ENCODE data around the gene S100A1.
"Not testable (repeated sequence)": the region's sequence is repeated elsewhere in the genome, so short reads cannot be mapped to it uniquely, and the experiment has no call there.

The S100A1 gene

DNA sequence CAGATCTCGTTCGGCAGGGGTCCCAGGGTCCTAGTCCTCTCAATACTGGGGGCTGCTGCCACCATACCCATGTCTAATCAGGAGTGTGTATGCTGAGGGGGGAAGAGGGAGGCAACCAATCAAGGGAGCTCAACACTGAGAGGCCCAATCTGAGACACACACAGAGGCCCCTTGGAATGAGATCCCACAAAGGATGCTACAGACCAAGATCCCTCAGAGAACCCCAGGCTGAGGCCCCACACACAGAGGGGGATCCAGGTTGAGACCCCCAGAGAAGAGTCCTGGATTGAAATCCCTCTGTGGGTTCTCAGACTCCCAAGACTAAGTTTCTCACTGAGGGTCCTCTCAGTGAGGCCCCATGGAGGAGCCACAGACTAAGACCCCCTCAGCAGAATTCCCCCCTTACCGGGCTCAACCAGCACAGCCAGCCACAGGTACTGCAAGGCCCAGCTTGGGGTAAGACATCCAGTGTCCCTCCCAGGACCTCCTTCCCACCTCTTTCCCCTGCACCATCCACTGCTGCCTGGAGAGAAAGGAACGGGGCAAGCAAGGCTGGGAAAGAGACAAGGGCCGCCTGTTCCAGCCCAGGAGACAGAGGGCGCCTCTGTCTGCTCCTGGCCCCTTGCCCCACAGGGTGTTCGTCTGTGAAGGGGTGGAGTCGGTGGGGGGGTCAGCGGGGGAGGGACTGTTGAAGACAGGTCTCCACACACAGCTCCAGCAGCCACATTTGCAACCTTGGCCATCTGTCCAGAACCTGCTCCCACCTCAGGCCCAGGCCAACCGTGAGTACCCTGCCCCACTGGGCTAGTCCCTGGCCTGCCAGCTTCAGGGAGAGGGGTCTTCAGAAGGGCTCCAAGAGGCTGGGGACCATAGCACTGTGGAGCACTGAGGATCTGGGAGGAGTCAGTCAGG lies at the start of gene S100A1:
Gene S100A1, plus strand, starts transcription at position 720 of the 912 bp plus-strand sequence. CDS start 2,088 bp downstream, outside the sequence.
- no peak for DNase-seq

DNA sequence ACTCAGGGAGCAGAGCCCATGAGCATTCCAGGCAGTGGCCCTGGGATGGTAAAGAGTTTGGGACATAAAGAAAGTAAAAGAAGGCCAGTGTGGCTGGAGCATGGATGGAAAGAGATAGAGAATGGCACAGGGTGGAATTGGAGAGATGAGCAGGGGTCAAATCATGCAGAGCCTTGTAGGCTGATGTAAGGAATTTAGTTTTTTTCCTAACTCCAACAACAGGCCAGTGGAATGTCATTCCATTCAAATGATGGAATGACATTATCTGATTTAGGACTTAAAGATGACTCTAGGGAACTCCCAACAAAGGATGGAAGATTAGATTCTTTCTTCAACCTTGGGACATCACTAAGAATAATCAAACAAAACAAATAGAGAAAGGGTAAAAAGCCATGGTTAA lies 49.7 kb upstream of the S100A1 start:
- DNase-seq = no peak

DNA sequence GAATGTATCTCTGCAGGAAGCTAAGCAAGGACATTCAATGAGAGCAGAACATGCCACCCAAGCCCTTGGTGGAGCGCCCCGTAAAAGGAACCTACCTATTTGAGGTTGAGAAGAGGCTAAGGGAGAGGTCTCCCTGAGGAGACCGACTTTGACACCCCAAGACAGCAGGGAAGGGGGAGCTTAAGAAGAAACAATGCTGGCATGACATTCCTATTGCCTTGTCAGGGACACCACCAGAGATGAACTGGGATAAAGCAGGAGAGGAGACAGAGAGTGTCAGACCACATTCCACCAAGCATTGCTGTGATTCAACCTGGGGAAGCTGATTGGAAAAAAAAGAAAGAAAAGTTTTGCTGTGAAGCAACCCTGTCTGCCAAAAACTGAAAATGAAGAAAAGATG lies 49.3 kb upstream of the S100A1 start:
- no peak for DNase-seq

DNA sequence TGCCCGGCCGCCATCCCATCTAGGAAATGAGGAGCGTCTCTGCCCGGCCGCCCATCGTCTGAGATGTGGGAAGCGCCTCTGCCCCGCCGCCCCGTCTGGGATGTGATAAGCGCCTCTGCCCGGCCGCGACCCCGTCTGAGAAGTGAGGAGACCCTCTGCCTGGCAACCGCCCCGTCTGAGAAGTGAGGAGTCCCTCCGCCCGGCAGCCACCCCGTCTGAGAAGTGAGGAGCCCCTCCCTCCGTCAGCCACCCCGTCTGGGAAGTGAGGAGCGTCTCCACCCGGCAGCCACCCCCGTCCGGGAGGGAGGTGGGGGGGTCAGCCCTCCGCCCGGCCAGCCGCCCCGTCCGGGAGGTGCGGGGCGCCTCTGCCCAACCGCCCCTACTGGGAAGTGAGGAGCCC lies 45.4 kb upstream of the S100A1 start:
- not testable (repeated sequence) for DNase-seq

DNA sequence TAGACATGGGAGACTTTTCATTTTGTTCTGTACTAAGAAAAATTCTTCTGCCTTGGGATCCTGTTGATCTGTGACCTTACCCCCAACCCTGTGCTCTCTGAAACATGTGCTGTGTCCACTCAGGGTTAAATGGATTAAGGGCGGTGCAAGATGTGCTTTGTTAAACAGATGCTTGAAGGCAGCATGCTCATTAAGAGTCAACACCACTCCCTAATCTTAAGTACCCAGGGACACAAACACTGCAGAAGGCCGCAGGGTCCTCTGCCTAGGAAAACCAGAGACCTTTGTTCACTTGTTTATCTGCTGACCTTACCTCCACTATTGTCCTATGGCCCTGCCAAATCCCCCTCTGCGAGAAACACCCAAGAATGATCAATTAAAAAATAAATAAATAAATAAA lies 44.7 kb upstream of the S100A1 start:
- not testable (repeated sequence) for DNase-seq

DNA sequence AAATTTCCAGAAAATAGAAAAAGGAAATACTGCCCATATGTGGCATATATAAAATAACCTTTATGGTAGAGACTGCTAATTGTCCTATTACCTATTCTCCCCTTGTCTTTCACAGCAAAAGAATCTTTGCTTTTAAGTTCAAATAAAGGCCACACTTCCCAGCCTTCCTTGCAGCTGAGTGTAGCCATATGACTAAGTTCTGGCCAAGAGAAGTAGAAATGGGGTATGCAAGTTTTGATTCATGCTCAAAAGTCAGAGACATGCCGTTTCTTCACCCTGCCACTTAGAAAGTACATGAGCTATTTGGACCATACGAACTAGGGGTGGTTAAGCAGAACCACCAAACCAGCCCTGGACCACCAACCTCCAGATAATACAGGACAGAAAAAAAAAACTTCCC lies 44.3 kb upstream of the S100A1 start:
- DNase-seq = no peak

DNA sequence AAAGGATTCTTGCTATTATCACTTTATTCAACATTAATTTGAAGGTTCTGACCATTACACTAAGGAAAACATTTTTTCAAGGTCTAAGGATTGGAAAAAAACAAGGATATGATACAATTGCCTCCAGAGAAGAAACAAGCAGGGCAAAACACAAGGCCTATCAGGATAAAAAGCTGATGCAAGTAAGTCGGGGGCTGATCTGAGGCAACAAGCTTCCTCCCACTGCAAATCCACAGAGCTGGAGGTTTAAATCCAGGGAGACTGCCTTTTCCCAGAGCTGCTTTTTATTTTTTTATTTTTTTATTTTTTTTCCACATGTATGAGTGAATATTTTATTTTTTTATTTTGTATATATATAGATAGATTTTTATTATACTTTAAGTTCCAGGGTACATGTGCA lies 43.2 kb upstream of the S100A1 start:
- no peak for DNase-seq

DNA sequence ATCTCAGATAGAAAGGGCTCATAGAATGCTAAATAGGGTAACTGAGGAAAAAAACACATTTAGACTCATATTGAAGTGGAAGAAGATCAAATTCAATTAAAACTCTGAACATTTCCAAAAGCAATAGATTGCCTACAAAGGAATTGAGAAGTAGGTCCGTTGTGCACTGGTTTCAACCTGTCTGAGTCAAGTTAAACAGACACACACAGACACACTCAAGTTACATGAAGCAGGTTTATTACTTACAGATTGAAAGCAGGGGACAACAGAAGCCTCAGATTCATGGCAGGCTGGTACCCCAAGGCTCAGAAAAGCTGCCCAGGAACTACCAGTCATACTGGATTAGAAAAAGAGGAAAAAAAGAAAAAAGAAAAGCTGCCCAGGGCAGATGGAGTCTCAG lies 41.9 kb upstream of the S100A1 start:
- DNase-seq = no peak

DNA sequence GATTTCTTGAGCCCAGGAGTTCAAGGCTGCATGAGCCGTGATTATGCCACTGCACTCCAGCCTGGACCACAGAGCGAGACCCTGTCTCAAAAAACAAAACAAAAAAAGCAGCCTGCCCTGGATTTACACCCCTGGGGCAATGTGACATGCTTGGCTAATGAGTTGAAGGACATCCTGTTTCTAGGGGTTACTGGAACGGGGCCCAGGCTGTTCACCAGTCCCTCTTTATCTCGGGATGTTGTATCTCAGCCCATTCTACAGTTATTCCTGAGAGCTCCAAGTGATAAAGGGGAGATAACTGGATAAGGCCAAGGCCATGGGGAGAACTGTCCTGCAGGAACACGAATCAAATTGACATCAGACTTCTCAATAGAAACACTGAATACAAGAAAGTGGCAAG lies 40.9 kb upstream of the S100A1 start:
- DNase-seq = no peak

DNA sequence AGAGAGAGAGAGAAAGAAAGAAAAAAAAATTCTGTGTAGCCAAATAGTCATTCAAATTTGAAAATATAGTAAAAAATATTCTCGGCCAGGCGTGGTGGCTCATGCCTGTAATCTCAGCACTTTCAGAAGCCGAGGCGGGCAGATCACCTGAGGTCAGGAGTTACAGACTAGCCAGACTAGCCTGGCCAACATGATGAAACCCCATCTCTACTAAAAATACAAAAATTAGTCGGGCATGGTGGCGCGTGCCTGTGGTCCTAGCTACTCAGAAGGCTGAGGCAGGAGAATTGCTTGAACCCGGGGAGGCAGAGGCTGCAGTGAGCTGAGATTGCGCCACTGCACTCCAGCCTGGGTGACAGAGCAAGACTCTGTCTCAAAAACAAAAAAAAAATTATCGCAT lies 40.2 kb upstream of the S100A1 start:
- DNase-seq = not testable (repeated sequence)

DNA sequence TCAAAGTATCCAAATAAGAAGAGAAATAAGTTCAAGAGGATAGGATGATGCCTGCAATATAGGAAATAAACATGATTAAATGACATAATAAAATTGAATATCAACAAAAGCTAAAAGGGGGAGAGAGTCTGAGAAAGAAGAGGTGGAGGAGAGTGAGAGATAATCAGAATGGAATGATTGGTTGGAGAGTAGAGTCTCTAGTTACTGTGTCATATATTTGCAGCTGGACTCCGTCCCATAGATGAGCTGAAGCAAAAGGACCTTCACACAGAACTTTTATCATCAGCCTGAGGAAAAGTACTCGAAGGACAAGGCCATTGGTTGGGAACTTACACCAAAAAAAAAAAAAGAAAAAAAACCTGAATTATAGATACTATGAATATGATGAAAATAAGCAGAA lies 39.8 kb upstream of the S100A1 start:
- no peak for DNase-seq

DNA sequence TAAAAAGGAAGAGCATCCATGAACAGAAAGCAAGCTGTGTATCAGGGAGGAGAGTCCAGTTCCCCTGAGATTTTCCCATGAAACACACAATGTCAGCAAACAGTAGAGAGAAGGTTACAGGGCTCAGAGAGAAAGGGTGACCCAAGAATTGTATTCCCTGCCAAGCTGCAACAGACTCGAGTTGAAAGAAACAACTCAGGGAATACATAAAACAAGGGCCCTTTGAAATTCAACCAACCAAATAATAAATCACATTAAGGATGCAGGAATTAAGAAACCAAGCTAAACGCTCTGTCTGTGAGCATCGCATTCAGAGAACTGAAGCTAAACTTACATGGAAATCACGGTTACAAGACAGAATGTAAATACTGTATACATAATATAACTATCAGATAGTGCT lies 35.5 kb upstream of the S100A1 start:
- no peak for DNase-seq

DNA sequence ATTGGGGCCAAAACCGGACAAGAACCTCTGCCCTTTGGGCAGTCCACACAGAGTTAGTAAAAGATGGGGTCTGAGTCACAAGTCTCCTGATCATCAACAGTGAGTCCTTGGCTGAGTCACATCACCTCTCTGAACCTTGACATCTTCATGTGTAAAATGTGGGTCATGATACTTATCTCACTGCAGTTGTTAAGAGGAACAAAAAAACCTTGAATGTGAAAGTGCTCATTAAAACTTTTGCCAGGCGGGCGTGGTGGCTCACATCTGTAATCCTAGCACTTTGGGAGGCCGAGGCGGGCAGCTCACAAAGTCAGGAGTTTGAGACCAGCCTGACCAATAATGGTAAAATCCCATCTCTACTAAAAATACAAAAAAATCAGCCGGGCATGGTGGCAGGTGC lies 31.0 kb upstream of the S100A1 start:
- DNase-seq = no peak

DNA sequence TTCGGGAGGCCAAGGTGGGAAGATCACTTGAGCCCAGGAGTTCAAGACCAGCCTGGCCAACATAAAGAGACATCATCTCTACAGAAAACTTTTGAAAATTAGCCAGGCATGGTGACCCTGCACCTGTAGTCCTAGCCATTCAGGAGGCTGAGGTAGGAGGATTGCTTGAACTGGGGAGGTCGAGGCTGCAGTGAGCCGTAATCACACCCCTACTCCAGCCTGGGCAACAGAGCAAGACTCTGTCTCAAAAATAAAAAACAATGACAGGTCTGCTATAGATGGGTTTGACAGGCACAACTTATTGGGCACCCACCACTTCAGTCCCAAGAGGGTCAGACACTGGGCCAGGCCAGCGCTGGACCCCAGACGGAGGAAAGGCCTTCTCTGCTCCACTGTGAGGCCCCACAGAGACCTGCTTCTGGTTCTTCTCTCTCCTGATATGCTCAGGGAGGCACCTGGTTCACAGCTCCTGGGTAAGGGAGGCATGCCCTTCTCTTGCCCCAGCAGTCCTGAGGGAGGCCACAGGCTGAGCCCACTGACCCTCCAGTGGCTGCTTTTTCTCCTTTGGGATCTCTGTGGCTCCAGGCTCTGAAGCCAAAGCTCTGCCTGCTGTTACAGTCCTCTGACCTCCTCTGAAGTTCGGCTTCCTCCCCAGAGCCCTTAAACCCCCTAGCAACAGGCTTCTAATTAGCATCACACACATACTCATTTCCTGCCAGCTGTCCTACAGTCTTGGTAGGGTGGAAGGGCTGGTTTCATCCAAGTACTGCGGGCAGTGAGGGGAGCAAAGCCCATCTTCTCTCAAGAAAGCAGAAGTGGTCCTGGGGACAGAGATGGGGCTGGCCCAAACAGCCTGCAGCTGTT lies 29.7 kb upstream of the S100A1 start:
- no peak for DNase-seq

DNA sequence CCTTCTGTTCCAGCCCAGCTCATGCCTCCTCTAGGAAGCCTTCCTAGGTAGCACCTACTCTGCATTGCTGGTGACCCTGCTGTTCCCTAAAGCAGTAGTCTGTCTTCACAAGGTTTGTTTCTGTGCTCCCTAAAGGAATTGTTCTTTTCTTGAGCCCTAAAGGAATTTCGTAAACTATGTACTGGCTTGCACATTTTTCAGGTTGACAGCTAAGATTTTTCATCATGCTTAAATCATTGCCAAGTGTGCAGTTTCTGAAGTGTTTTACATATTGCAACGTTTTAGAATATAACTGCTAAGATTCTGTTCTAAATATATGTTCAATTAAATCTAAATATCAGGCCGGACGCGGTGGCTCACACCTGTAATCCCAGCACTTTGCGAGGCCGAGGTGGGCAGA lies 28.4 kb upstream of the S100A1 start:
- no peak for DNase-seq

DNA sequence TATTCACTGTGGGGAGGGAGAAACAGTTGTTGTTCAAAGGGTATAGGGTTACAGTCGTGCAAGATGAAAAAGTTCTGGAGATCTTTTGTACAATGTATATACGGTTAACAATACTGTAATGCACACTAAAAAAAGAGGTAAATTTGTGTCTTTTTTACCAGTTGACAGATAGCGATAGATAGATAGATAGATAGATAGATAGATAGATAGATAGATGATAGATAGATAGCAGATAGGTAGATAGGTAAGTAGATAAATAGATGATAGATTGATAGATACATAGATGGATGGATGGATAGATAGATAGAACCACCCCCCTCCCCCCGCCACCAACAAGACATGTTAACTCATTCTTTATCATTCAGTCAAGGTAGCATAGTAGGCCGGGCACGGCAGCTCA lies 25.5 kb upstream of the S100A1 start:
- no peak for DNase-seq

DNA sequence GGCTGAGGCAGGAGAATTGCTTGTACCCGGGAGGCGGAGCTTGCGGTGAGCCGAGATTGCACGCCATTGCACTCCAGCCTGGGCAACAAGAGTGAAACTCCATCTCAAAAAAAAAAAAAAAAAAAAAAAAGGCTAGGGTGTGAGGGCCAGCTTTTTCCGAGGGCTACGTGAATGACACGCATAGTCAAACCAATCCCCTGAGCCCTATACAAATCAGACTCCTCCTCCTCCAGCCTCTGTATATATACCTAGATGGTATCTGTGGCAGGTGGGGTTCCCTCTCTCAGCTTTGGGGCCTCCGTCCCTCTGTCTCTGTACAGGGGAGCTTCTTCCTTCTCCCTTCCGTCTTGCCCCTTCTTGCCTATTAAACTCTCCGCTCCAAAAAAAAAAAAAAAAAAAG lies 22.0 kb upstream of the S100A1 start:
- DNase-seq = no peak

DNA sequence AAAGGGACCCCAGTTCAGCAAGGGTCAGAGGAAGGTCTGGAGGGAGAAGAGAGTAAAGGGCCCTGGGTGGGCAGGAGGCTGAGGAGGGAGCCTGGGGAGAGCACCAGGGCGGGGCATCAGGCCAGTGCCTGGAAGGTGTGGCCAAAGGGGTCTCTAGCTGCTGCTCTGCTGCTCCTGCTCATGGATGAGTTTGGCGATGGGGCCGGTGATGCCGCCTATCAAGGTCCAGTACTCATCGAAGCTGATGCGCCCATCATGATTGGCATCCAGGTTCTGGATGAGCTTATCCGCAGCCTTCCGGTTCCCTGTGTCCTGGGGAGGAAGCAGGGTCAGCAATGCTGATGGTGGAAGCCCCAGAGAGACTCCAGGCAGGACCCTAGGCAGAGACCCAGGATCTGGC lies 20.9 kb upstream of the S100A1 start:
- no peak for DNase-seq

DNA sequence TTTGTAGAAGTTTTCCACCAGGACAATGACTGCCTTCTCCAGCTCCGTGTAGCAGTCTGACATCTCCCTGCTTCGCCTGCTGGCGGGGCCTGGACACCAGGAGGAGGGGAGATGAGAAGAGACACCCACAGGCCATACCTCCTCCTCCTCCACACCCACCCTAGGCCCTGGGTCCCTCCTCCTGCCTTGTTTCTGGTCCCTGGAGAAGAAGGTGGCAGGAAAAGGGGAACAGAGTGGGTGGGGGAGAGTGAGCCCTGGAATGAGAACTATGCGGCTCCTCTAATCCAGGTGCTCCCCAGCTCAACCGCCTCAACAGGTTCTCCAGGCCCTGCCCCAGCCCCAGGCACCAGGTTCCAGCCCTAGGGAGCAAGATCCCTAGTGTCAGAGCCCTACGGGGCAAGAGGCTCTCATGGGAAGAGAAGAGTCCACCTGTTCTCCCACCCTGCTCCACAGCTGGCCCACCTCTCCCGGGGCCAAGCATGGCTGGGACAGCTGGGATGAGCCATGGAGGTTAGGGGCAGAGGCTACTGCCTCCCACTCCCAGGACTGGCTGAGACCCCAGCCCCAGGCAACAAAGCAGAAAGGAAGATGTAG lies 20.0 kb upstream of the S100A1 start:
- no peak for DNase-seq

DNA sequence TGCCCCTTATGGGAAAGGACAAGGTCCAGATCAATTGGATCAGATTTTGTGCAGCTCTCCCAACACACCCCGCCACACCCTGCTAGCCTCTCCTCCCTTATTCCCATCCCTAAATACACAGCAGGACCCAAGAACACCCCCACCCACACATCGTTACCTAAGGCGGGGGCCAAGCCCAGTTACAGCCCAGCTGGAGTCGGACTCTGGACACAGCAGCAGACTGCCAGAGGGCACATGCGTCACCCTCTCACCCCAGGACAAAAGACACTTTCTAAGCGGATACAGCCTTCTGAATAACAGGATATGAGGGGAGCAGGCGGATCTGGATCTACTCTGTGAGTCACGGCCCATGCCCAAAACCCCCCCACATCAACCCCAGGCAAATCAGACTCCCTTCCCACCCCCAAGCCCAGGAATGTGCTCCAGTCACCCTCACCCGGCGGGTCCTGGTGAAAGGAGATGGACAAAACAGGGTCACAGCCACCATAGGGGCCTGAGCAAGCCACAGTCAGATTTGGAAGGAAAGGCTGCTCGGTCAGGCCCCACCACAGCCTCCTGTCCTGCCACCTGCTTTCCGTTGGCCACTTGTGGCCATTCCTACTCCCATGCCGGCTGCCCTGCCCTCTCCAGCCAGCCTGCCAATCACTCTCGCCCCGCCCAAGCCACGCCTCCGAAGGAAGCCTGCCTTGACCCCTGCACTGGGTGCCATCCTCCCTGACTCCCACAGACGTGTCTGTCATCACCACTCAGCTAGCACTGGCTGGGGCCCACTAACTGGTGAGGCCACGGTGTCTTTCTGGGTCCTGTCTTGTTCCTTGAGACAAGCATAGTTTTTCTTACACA lies 19.3 kb upstream of the S100A1 start:
- no peak for DNase-seq

DNA sequence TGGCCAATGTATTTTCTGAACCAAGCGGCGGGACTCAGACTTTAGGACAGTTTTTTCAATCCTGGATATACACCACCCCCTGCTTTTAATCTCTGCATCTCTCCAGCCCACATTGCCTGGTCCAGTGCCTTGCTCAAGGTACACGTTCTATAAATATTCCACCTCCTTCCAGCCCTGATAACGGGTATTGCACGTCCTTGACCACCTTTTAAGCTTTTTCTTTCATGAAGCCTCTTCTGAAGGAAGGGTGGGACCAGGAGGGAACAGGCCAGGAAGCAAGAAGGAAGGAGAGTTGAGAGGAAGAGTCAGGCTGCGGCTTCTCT lies 18.7 kb upstream of the S100A1 start:
- DNase-seq = no peak

DNA sequence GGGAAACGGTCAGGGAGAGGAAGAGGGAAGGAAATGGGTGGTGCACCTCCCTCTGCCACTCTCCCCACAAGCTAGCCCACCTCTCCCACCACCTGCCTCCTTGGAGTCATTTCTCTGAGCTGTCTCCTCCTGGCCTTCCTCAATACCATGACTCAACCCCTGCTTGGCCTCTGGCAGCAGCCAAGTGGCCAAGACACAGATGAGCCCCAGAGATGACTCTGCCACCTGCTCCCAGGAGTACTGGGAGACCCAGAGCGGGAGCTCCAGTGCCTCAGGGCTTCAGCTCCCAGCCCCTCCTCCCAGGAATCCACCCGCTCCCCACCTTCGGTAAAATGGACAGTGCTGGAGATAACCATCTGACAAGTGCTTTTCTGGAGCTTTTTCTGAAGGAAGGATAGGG lies 17.9 kb upstream of the S100A1 start:
- DNase-seq = no peak

DNA sequence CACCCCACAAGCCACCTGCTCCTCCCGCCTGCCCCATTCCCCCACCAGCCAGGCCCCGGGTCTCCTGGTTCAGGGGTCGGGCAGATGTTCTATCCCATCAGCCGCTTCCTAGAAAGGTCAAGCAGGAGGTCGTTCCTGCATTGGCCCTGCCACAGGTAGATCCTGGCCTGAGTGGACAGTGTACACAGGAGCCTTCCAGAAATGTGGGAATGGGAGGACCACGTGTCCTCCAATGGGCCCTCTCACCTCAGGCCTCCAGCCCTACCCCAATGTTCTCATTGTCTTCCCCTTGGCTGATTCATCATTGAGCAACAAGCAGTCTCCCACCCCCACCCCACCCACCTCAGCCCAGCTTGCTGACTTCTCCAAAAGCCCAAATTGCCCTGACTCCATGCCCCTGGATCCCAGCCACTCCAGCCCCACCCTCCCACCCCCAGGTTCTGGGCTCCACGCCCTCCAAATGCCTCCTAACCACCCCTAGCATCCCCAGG lies 17.4 kb upstream of the S100A1 start:
- DNase-seq = no peak
